Measurements from ENCODE around the gene GRHL1.

The GRHL1 gene

DNA sequence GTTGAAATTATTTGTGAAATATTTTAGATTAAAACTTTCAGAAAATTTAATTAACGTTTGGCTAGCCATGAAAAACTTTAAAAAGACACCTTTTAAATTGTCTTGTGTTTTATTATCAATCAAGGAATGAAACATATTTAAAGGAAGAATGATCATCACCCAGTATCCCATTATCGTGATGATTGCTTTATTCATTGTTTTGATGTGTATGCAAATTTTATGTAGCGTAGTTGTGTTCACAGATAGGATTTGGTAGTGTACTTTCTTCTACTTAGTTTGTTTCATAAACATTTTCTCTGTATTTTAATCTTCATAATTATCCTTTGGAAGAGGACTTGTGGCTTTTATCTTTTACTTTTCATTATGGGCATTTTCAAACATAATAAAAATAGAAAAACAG is 7.8 kb downstream of the GRHL1 start:
- TF ChIP-seq, protein P1, sequence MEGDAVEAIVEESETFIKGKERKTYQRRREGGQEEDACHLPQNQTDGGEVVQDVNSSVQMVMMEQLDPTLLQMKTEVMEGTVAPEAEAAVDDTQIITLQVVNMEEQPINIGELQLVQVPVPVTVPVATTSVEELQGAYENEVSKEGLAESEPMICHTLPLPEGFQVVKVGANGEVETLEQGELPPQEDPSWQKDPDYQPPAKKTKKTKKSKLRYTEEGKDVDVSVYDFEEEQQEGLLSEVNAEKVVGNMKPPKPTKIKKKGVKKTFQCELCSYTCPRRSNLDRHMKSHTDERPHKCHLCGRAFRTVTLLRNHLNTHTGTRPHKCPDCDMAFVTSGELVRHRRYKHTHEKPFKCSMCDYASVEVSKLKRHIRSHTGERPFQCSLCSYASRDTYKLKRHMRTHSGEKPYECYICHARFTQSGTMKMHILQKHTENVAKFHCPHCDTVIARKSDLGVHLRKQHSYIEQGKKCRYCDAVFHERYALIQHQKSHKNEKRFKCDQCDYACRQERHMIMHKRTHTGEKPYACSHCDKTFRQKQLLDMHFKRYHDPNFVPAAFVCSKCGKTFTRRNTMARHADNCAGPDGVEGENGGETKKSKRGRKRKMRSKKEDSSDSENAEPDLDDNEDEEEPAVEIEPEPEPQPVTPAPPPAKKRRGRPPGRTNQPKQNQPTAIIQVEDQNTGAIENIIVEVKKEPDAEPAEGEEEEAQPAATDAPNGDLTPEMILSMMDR (IDR thresholded peaks at IDR 0.05; ENCODE audit: unreplicated experiment in 3 of 3): no peak
- H3K4me1 Mint-ChIP-seq: peaks cover 2% of the 10 kb centered on the region
- peaks cover 19% of the 10 kb centered on the region for H3K27me3 Mint-ChIP-seq (ENCODE audit: low read depth)
- no peaks in the 10 kb centered on the region for H3K9me3 Mint-ChIP-seq
- no peak overlapping the region for H3K27ac Mint-ChIP-seq
- H3K4me3 Mint-ChIP-seq: no peak overlapping the region
- no peaks in the 10 kb centered on the region for H3K36me3 Mint-ChIP-seq (ENCODE audit: low read depth)

DNA sequence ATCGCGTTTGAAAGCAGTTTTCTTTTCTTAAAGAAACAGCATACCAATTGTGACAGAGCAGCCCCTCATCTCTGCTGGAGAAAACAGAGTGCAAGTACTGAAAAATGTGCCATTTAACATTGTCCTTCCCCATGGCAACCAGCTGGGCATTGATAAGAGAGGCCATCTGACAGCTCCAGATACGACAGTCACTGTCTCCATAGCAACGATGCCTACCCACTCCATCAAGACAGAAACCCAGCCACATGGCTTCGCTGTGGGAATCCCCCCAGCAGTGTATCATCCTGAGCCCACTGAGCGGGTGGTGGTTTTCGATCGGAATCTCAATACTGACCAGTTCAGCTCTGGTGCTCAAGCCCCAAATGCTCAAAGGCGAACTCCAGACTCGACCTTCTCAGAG is 9.5 kb downstream of the GRHL1 start:
- Mint-ChIP-seq H3K27me3 (ENCODE audit: low read depth) (peaks cover 12% of the 10 kb centered on the region), H3K36me3 (ENCODE audit: low read depth) (no peaks in the 10 kb centered on the region), H3K9me3 (no peaks in the 10 kb centered on the region), H3K4me3 (no peak overlapping the region), H3K4me1 (no peaks in the 10 kb centered on the region), H3K27ac (no peak overlapping the region)
- TF ChIP-seq, protein P1 (IDR thresholded peaks at IDR 0.05; ENCODE audit: unreplicated experiment in 3 of 3): no peak

DNA sequence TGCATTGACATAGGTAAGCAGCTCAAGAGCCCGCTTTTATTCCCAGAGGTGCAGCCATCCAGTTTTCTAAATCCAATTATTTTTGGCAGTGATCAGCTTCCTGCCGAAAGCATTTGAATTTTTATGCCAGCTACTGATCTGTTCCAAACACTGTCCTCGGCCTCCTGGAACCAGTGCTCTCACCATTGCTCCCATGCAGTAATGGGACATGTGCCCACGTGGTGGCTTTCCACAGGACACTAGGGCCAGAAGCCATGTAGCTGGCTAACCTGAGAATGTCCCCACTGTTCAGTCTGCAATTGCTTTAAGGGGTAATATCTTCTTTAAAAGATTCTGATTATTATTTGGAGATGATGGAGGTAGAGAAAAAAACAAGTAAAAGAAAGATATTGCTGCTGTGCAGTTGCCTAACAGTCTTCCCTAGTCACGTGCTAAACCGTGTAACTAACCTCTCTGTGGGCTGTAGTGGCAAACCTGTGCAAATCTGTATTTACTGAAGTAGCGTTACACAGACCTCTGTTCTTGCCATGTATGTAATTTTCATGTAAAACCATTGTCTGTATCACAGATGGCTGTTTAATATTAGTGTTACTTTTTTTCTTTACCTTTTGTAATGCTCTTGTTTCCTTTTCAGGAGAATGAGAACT is 13.0 kb downstream of the GRHL1 start:
- H3K4me3 Mint-ChIP-seq: no peak overlapping the region
- no peaks in the 10 kb centered on the region for H3K9me3 Mint-ChIP-seq
- peaks cover 8% of the 10 kb centered on the region for H3K27me3 Mint-ChIP-seq (ENCODE audit: low read depth)
- H3K4me1 Mint-ChIP-seq: peaks cover 15% of the 10 kb centered on the region
- no peak overlapping the region for H3K27ac Mint-ChIP-seq
- H3K36me3 Mint-ChIP-seq (ENCODE audit: low read depth): no peaks in the 10 kb centered on the region
- TF ChIP-seq, protein P1 (IDR thresholded peaks at IDR 0.05; ENCODE audit: unreplicated experiment in 3 of 3): no peak

DNA sequence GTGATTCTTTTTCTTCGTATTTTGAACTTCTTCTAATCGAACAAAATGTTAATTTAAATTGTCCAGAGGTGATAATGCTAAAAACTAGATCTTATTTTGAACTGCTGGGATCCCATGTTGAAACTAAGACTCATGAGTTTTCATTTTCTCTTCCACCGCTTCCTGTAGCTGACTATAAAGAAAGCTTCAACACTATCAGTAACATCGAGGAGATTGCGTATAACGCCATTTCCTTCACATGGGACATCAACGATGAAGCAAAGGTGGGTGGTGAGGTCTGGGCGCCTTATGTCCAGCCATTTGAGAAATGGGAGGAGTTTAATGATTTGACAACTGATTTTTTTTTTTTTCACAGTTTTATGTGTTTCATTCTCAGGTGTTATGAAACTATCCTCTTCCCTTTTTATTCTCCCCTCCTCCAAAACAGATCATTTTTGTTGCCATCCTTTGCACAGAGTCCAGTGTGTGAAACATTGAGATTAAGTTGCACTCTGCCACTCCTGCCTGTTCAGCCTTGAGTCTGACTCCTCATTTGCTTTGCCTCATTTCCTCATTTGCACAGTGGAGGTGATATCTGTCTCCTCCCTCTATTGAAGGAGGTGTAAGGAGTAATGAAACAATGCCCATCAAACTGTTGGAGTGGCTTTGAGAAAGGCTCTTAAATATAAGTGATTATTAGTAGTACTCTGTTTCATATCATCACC is 13.8 kb downstream of the GRHL1 start:
- peaks cover 16% of the 10 kb centered on the region for H3K4me1 Mint-ChIP-seq
- H3K27me3 Mint-ChIP-seq (ENCODE audit: low read depth): peaks cover 5% of the 10 kb centered on the region
- H3K36me3 Mint-ChIP-seq (ENCODE audit: low read depth): no peaks in the 10 kb centered on the region
- TF ChIP-seq, protein P1 (IDR thresholded peaks at IDR 0.05; ENCODE audit: unreplicated experiment in 3 of 3): no peak
- H3K9me3 Mint-ChIP-seq: no peaks in the 10 kb centered on the region
- H3K27ac Mint-ChIP-seq: no peak overlapping the region
- no peak overlapping the region for H3K4me3 Mint-ChIP-seq

DNA sequence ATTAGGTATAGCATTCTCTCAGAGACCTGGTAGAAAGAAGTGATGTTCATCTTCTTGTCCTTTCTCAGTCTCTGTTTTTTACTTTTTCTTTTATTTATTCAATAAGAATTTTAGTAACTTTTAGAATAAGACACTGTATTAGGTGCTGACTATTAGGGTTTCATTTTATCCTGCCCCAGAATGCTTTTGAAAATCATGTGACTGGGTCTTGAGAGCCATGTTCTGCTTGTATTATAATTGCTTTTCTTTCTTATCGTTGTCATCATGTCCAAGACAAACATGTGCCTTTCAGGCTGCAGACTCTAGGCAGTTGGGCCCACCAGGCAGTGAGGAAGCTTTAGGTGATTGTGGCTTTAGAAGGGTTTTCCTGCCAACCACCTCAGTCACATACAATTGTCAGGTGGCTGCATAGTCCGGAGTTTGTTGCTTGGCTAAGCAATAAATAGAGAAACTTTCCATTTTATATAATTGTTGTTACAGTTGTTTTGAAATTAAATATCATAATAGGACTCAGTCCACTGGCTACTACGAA is 15.1 kb downstream of the GRHL1 start:
- Mint-ChIP-seq H3K27ac (no peak overlapping the region), H3K4me1 (peaks cover 29% of the 10 kb centered on the region), H3K4me3 (no peak overlapping the region), H3K9me3 (no peaks in the 10 kb centered on the region), H3K36me3 (ENCODE audit: low read depth) (no peaks in the 10 kb centered on the region), H3K27me3 (ENCODE audit: low read depth) (peaks cover 5% of the 10 kb centered on the region)
- TF ChIP-seq, protein P1 (IDR thresholded peaks at IDR 0.05; ENCODE audit: unreplicated experiment in 3 of 3): no peak
